SU-DHL-6 (cell line): ENCODE results near the gene GZMM.

Experiments used
- EZH2phosphoT487 ChIP-seq: fragments of 200-600 bp; sonication (generic), shearing (Covaris generic); conservative IDR thresholded peaks from 2 replicates; pipeline ENCODE4 v1.6.1; 2018; ENCODE audit warnings: mild to moderate bottlenecking, antibody characterized with exemption, low read length, moderate library complexity, mixed read lengths
- TF ChIP-seq, protein P1 (sequence below): fragments of 200-600 bp; sonication (generic); IDR thresholded peaks from one replicate; pipeline ENCODE4 v1.5.1; 2017; ENCODE audit warnings: antibody characterized with exemption, mild to moderate bottlenecking, low read length, moderate library complexity; ENCODE audit not compliant: insufficient read depth, poor library complexity, severe bottlenecking

DNA sequence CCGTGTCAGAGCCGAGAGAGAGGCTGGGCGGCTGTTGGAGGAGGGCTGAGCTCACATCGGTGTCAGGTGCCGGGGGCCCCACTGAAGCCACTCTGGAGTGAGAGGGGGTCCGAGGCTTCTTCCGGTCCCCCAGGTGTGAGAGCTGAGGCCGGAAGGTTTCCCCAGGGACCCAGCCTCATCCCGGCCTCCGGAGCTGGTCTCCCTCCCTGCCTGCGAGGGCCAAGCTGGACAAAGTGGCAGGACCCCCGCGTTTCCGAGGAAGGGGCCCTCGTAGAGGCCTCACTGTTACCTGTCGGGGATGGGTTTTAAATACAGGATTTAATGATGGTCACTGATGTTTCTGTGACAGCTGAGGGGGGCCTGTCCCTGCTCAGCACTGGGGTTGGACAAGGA lies 52.4 kb downstream of the GZMM start:
- TF ChIP-seq, protein P1, sequence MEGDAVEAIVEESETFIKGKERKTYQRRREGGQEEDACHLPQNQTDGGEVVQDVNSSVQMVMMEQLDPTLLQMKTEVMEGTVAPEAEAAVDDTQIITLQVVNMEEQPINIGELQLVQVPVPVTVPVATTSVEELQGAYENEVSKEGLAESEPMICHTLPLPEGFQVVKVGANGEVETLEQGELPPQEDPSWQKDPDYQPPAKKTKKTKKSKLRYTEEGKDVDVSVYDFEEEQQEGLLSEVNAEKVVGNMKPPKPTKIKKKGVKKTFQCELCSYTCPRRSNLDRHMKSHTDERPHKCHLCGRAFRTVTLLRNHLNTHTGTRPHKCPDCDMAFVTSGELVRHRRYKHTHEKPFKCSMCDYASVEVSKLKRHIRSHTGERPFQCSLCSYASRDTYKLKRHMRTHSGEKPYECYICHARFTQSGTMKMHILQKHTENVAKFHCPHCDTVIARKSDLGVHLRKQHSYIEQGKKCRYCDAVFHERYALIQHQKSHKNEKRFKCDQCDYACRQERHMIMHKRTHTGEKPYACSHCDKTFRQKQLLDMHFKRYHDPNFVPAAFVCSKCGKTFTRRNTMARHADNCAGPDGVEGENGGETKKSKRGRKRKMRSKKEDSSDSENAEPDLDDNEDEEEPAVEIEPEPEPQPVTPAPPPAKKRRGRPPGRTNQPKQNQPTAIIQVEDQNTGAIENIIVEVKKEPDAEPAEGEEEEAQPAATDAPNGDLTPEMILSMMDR, result no peak
- no peak for TF ChIP-seq EZH2phosphoT487
